ENCODE data around the gene EREG. TPM values are rescaled to one million over a fixed set of nuclear protein-coding genes. Genes with fewer than 3 reads are reported as not detected.

Gene EREG
- total RNA-seq, 2 donors from 2014 or later: 0.11 TPM; not detected in 1

DNA sequence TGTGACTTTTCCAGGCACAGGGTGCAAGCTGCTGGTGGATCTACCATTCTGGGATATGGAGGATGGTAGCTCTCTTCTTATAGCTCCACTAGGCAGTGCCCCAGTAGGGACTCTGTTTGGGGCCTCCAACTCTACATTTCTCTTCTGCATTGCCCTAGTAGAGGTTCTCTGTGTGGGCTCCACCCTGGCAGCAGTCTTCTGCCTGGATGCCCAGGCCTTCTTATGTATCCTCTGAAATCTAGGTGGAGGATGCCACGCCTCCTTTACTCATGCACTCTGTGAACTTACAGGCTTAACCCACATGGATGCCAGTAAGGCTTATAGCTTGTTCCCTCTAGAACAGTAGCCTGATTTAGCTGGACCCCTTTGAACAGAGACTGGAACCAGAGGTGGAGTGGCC lies 20.9 kb upstream of the EREG start:
- TF ChIP-seq, protein P1, sequence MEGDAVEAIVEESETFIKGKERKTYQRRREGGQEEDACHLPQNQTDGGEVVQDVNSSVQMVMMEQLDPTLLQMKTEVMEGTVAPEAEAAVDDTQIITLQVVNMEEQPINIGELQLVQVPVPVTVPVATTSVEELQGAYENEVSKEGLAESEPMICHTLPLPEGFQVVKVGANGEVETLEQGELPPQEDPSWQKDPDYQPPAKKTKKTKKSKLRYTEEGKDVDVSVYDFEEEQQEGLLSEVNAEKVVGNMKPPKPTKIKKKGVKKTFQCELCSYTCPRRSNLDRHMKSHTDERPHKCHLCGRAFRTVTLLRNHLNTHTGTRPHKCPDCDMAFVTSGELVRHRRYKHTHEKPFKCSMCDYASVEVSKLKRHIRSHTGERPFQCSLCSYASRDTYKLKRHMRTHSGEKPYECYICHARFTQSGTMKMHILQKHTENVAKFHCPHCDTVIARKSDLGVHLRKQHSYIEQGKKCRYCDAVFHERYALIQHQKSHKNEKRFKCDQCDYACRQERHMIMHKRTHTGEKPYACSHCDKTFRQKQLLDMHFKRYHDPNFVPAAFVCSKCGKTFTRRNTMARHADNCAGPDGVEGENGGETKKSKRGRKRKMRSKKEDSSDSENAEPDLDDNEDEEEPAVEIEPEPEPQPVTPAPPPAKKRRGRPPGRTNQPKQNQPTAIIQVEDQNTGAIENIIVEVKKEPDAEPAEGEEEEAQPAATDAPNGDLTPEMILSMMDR (conservative IDR thresholded peaks at IDR 0.05): no peak
- H3K4me3 ChIP-seq (ENCODE audit: low read length): no peak overlapping the region
- WGBS, 2 experiments (ENCODE audit: insufficient coverage in 1 of 2, insufficient read length in 1 of 2): 95 to 100% methylated on average over 1 of the region's 1 CpG

DNA sequence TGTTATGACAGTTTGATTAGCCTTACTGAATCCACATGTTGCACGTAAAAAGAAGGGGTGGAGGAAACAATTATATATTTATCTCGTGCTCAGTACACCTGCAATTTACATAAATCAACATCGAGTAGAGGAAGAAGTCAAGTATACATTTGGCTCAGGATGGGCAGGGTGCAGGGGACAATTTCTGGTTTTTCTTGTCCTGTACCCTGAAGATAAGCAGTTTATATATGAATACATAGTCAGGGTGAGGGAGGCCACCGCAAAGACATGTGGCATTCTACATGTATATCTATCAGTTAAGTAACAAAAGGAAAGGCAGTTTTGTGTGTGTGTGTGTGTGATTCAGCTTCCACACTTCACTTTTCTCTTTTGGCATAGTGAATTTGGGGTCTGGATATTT lies 11.1 kb upstream of the EREG start:
- Histone ChIP-seq H3K27me3 (ENCODE audit: control insufficient read depth, insufficient read depth, low read length, poor library complexity, severe bottlenecking) (no peaks in the 10 kb centered on the region), H3K4me3 (ENCODE audit: low read length) (no peak overlapping the region), H3K36me3 (ENCODE audit: control insufficient read depth, insufficient read depth, low read length) (no peaks in the 10 kb centered on the region), H3K9ac (ENCODE audit: extremely low read depth, low read length, poor library complexity, severe bottlenecking) (no peak overlapping the region), H3K9me3 (ENCODE audit: control insufficient read depth, low read length) (no peaks in the 10 kb centered on the region), H3K27ac (ENCODE audit: low read depth, low read length) (no peak overlapping the region), H3K4me1 (ENCODE audit: control insufficient read depth, insufficient read depth, low read length) (no peaks in the 10 kb centered on the region)
- DNase-seq: no peak
- Mint-ChIP-seq H3K9me3 (no peaks in the 10 kb centered on the region), H3K27me3 (ENCODE audit: insufficient read depth) (no peaks in the 10 kb centered on the region), H3K4me3 (no peak overlapping the region), H3K4me1 (peaks cover 4% of the 10 kb centered on the region), H3K27ac (no peak overlapping the region), H3K36me3 (ENCODE audit: low read depth) (no peaks in the 10 kb centered on the region)
- 94% methylated on average over 4 of the region's 4 CpGs; no CpG with 5 or more reads in 1 of the 2 experiments for WGBS, 2 experiments (ENCODE audit: insufficient coverage in 1 of 2, insufficient read length in 1 of 2)
- TF ChIP-seq, protein P1 (conservative IDR thresholded peaks at IDR 0.05): no peak

More for the DNA sequence above, 20.9 kb upstream of the EREG start:
- Mint-ChIP-seq H3K27ac (no peak overlapping the region), H3K27me3 (ENCODE audit: insufficient read depth) (no peaks in the 10 kb centered on the region), H3K4me1 (no peaks in the 10 kb centered on the region), H3K4me3 (no peak overlapping the region), H3K9me3 (peaks cover 51% of the 10 kb centered on the region), H3K36me3 (ENCODE audit: low read depth) (peaks cover 3% of the 10 kb centered on the region)
- Histone ChIP-seq H3K9ac (ENCODE audit: extremely low read depth, low read length, poor library complexity, severe bottlenecking) (no peak overlapping the region), H3K36me3 (ENCODE audit: control insufficient read depth, insufficient read depth, low read length) (no peaks in the 10 kb centered on the region), H3K4me1 (ENCODE audit: control insufficient read depth, insufficient read depth, low read length) (no peaks in the 10 kb centered on the region), H3K27me3 (ENCODE audit: control insufficient read depth, insufficient read depth, low read length, poor library complexity, severe bottlenecking) (no peaks in the 10 kb centered on the region), H3K9me3 (ENCODE audit: control insufficient read depth, low read length) (peaks cover 60% of the 10 kb centered on the region), H3K27ac (ENCODE audit: low read depth, low read length) (no peak overlapping the region)
- no peak for DNase-seq

DNA sequence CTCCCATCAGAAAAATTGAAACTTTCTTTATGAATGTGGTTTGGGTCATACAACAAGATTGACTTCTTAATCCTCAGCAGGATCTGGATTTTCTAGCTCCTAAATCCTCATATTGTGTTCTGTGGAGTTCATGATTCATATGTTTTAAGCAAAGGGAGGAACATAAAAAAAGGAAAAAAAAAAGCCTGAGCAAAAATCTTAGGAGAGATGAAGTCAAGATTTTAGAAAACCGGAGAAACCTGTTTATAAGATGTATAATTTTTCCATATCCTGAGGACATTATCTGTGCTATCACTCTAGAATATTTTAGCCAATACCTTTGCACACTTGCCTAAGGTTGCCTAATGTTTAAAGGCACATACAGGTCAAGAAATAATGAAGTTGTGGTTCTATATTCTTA lies 7.0 kb upstream of the EREG start:
- no peak for DNase-seq
- Histone ChIP-seq H3K4me1 (ENCODE audit: control insufficient read depth, insufficient read depth, low read length) (no peaks in the 10 kb centered on the region), H3K27ac (ENCODE audit: low read depth, low read length) (no peak overlapping the region), H3K36me3 (ENCODE audit: control insufficient read depth, insufficient read depth, low read length) (no peaks in the 10 kb centered on the region), H3K4me3 (ENCODE audit: low read length) (no peak overlapping the region), H3K27me3 (ENCODE audit: control insufficient read depth, insufficient read depth, low read length, poor library complexity, severe bottlenecking) (no peaks in the 10 kb centered on the region), H3K9ac (ENCODE audit: extremely low read depth, low read length, poor library complexity, severe bottlenecking) (no peak overlapping the region), H3K9me3 (ENCODE audit: control insufficient read depth, low read length) (no peaks in the 10 kb centered on the region)
- Mint-ChIP-seq H3K4me1 (no peaks in the 10 kb centered on the region), H3K4me3 (no peak overlapping the region), H3K36me3 (ENCODE audit: low read depth) (no peaks in the 10 kb centered on the region), H3K27me3 (ENCODE audit: insufficient read depth) (no peaks in the 10 kb centered on the region), H3K27ac (no peak overlapping the region), H3K9me3 (no peaks in the 10 kb centered on the region)
- TF ChIP-seq, protein P1 (conservative IDR thresholded peaks at IDR 0.05): no peak
- WGBS, 2 experiments (ENCODE audit: insufficient coverage in 1 of 2, insufficient read length in 1 of 2): 100% methylated on average over 1 of the region's 1 CpG; no CpG with 5 or more reads in 1 of the 2 experiments

Measured in endodermal cell (in vitro differentiated cells).